ENCODE data around the gene CELF2. TPM values are rescaled to one million over a fixed set of nuclear protein-coding genes. Genes with fewer than 3 reads are reported as not detected.

The CELF2 gene
- total and polyA plus RNA-seq, 8 donors: 58.0 to 107 (median 65.9) TPM

DNA sequence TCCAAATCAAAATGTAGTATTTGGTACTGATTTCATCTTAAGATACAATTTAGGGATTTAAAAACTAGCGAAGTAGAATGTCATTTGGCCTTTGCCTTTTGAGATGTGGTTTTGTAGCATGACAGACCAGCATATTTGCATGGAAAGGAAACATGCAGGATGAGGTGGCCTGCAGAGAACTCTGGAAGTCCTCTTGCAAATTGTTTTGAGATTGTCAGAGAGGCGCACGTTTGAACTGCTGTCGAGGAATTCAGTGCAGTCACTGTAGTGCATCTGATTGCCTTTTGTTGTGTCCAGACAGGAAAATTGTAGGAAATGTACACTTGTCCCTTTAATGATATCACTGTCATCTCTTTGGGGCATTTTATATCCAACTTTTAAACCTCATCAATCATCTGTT lies 136.7 kb downstream of the CELF2 start:
- TF ChIP-seq, protein P1, sequence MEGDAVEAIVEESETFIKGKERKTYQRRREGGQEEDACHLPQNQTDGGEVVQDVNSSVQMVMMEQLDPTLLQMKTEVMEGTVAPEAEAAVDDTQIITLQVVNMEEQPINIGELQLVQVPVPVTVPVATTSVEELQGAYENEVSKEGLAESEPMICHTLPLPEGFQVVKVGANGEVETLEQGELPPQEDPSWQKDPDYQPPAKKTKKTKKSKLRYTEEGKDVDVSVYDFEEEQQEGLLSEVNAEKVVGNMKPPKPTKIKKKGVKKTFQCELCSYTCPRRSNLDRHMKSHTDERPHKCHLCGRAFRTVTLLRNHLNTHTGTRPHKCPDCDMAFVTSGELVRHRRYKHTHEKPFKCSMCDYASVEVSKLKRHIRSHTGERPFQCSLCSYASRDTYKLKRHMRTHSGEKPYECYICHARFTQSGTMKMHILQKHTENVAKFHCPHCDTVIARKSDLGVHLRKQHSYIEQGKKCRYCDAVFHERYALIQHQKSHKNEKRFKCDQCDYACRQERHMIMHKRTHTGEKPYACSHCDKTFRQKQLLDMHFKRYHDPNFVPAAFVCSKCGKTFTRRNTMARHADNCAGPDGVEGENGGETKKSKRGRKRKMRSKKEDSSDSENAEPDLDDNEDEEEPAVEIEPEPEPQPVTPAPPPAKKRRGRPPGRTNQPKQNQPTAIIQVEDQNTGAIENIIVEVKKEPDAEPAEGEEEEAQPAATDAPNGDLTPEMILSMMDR (IDR thresholded peaks at IDR 0.05): no peak
- H3K4me3 ChIP-seq: no peak overlapping the region
- no peaks in the 10 kb centered on the region for H3K36me3 ChIP-seq
- peaks cover 3 to 17% of the 10 kb centered on the region in 2 donors for H3K4me1 ChIP-seq
- intact Hi-C loops (cut with DNase I): no loop called here
- no peaks in the 10 kb centered on the region for H3K27me3 ChIP-seq
- H3K27ac ChIP-seq: no peak overlapping the region
- DNase-seq (no peak), ATAC-seq (no peak)
- H3K9me3 ChIP-seq: no peaks in the 10 kb centered on the region

DNA sequence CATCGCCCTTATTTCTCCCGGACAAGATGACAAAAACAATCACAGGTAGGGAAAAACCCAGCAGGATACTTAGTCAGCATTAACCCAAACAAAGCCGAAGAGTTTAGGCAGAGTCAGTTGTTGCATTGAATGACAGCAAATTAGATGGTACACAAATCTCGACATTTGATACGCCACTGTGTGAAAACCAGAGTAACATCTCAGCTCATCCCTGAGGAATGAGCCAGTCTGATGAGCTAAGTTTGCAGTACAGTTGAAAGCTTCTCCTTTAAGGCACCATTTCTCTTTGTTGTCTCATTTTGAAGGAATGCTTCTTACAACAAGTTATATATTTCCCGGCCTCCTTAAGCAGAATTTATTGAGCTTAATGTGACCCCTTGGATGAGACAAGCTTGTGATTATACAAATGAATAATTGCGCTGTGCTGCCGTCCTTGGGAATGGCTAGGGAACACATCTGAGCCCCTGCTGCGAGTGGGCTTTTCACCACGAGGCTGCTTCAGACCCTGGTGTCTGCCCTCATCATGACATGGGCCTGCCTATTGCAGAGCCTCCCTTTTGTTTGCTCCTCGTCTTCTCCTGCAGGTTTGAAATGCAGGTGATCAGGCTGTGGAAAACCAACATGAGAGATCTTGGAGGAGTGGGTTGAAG lies 137.3 kb downstream of the CELF2 start:
- Histone ChIP-seq H3K27me3 (no peaks in the 10 kb centered on the region), H3K9me3 (no peaks in the 10 kb centered on the region), H3K36me3 (no peaks in the 10 kb centered on the region), H3K4me1 (peaks cover 3 to 15% of the 10 kb centered on the region in 2 donors), H3K4me3 (no peak overlapping the region), H3K27ac (no peak overlapping the region)
- ATAC-seq (no peak), DNase-seq (no peak)
- intact Hi-C loops (cut with DNase I): no loop called here
- TF ChIP-seq, protein P1 (IDR thresholded peaks at IDR 0.05): no peak

DNA sequence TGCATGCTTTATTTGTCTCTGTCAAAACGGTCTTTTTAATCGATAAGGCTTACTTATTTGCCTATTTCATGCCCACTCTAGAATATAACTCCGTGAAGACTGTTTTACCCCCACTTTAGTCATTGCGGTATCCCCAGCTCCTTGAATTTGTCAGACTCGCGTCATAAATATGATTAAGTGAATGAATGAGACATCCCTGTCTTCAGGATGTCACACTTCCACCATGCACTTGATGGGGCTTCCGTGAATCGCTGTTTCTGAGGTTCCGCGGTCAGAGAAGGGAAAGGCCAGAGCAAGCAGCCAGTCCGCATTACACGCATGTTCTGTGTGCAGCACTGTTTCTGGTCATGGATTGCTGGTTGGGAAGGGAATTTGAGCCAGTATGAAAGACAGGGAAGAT lies 138.8 kb downstream of the CELF2 start:
- DNase-seq (no peak), ATAC-seq (no peak)
- Histone ChIP-seq H3K9me3 (no peaks in the 10 kb centered on the region), H3K27me3 (no peaks in the 10 kb centered on the region), H3K27ac (no peak overlapping the region), H3K4me1 (peaks cover 0 to 21% of the 10 kb centered on the region in 2 donors), H3K36me3 (no peaks in the 10 kb centered on the region), H3K4me3 (no peak overlapping the region)
- TF ChIP-seq, protein P1 (IDR thresholded peaks at IDR 0.05): no peak
- intact Hi-C loops (cut with DNase I): no loop called here

DNA sequence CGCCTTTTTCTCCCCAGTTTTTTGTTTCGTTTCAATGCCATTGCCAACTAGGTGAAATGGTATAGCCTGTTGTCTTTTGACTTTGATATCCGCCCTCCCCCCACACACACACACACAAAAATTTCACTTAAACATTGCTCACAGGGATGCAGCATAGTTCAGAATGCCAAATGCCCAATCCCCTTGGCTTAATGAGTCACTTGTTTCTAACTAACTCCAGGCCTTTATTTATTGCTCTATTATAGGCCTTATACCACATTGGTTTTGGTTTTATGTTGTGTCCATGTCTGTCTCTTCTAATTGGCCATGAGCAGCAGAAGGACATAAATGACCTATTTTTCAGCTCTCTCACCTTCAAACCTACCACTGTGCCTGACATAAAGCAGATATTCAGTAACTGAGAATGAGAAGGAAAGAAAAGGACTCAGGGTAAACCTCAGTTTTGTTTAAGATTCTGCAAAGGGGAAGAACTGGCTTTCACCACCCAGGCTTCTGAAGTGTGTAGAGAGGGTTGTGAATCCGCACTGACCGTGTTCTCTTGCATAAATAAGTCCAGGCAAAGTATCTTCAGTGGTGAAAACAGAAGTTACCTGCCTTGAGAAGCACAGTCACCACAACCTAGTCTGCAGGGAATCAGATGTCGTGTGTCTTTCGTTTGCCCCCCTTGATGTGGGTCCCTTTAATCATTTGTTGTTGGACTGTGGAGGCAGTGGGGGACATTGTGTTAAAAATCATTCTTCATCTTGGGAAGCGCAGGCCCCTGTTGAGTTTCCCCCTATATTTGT lies 139.8 kb downstream of the CELF2 start:
- no peak for ATAC-seq
- TF ChIP-seq, protein P1 (IDR thresholded peaks at IDR 0.05): no peak
- Histone ChIP-seq H3K9me3 (no peaks in the 10 kb centered on the region), H3K27me3 (no peaks in the 10 kb centered on the region), H3K36me3 (no peaks in the 10 kb centered on the region), H3K4me1 (peaks cover under 1 to 31% of the 10 kb centered on the region in 2 donors), H3K27ac (no peak overlapping the region), H3K4me3 (no peak overlapping the region)
- intact Hi-C loops (cut with DNase I): no loop called here
- no peak for DNase-seq

DNA sequence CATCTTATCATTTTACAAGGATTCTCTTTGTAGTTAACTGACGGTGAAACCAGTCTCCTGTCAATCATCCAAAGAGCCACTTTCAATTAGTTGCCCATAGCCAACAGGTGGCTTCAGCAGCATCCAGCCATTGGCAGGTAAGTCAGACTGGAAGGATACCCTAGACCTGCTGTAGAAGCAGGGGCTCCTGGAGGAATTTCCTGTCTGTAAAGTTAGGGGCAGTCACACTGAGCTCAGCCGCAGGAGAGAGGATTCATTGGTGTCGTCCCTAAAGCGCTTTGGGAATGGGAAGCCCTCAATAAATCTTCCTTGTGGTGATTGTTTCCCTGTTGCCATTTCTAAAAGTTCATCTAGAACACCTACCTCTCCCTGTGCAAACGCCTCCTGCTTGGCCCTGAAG lies 140.4 kb downstream of the CELF2 start:
- H3K9me3 ChIP-seq: no peaks in the 10 kb centered on the region

More for the DNA sequence above, 140.4 kb downstream of the CELF2 start:
- Histone ChIP-seq H3K27me3 (no peaks in the 10 kb centered on the region), H3K36me3 (no peaks in the 10 kb centered on the region), H3K27ac (no peak overlapping the region), H3K4me1 (peaks cover 5 to 37% of the 10 kb centered on the region in 2 donors), H3K4me3 (no peak overlapping the region)
- intact Hi-C loops (cut with DNase I): no loop called here
- ATAC-seq (no peak), DNase-seq (no peak)
- TF ChIP-seq, protein P1 (IDR thresholded peaks at IDR 0.05): no peak

Measured in left lung (tissue), 10 donors.